ENCODE results near the gene WDPCP. TPM values are rescaled to one million over a fixed set of nuclear protein-coding genes. Genes with fewer than 3 reads are reported as not detected.

The WDPCP gene
- total and polyA plus RNA-seq, 2 donors from 2014 or later = 2.7 to 15.1 TPM

- no peak for TF ChIP-seq CTCF (IDR thresholded peaks at IDR 0.05; ENCODE audit: borderline replicate concordance, extremely low read depth, insufficient read depth)
- Histone ChIP-seq H3K4me3 (ENCODE audit: low read length in 3 of 3) (no peak overlapping the region), H3K4me1 (ENCODE audit: control insufficient read depth in 2 of 3, insufficient read depth in 2 of 3, low read depth in 1 of 3, low read length in 3 of 3) (peaks cover 0 to 18% (median 0%) of the 10 kb centered on the region in 3 donors), H3K9me3 (ENCODE audit: control insufficient read depth in 2 of 3, insufficient read depth in 1 of 3, low read length in 3 of 3) (no peaks in the 10 kb centered on the region), H3K27ac (ENCODE audit: low read depth in 2 of 2, low read length in 2 of 2) (no peak overlapping the region), H3K27me3 (ENCODE audit: control insufficient read depth, insufficient read depth, low read length) (no peaks in the 10 kb centered on the region), H3K9ac (ENCODE audit: low read length in 3 of 3) (no peak overlapping the region), H3K36me3 (ENCODE audit: control insufficient read depth in 2 of 3, insufficient read depth in 3 of 3, low read length in 3 of 3) (peaks cover 0 to 29% (median 8%) of the 10 kb centered on the region in 3 donors)
- intact Hi-C loops (cut with DNase I) = no loop called here
- DNase-seq (no peak), FAIRE-seq (no peak)
Measured at GRCh38 chr2:63596401-63596883, 8.2 kb upstream of the WDPCP start.

GRCh38 chr2:63594660-63595059, 6.4 kb upstream of the WDPCP start:
- DNase-seq (no peak), FAIRE-seq (no peak)
- intact Hi-C loops (cut with DNase I) = no loop called here
- Histone ChIP-seq H3K27ac (ENCODE audit: low read depth in 2 of 2, low read length in 2 of 2) (no peak overlapping the region), H3K9ac (ENCODE audit: low read length in 3 of 3) (no peak overlapping the region), H3K9me3 (ENCODE audit: control insufficient read depth in 2 of 3, insufficient read depth in 1 of 3, low read length in 3 of 3) (no peaks in the 10 kb centered on the region), H3K4me1 (ENCODE audit: control insufficient read depth in 2 of 3, insufficient read depth in 2 of 3, low read depth in 1 of 3, low read length in 3 of 3) (peaks cover 3 to 24% (median 11%) of the 10 kb centered on the region in 3 donors), H3K36me3 (ENCODE audit: control insufficient read depth in 2 of 3, insufficient read depth in 3 of 3, low read length in 3 of 3) (peaks cover 0 to 16% (median 4%) of the 10 kb centered on the region in 3 donors), H3K4me3 (ENCODE audit: low read length in 3 of 3) (peak overlapping the region in 1 of 3 donors; percentile 13), H3K27me3 (ENCODE audit: control insufficient read depth, insufficient read depth, low read length) (no peaks in the 10 kb centered on the region)
- no peak for TF ChIP-seq CTCF (IDR thresholded peaks at IDR 0.05; ENCODE audit: borderline replicate concordance, extremely low read depth, insufficient read depth)

- no peak for DNase-seq
- no peaks in the 10 kb centered on the region for H3K9me3 ChIP-seq (ENCODE audit: control insufficient read depth in 2 of 3, insufficient read depth in 1 of 3, low read length in 3 of 3)
- intact Hi-C loops (cut with DNase I) = no loop called here
- no peak overlapping the region for H3K4me3 ChIP-seq (ENCODE audit: low read length in 3 of 3)
- no peak for TF ChIP-seq CTCF (IDR thresholded peaks at IDR 0.05; ENCODE audit: borderline replicate concordance, extremely low read depth, insufficient read depth)
- no peak overlapping the region for H3K9ac ChIP-seq (ENCODE audit: low read length in 3 of 3)
- H3K27me3 ChIP-seq (ENCODE audit: control insufficient read depth, insufficient read depth, low read length) = no peaks in the 10 kb centered on the region
- no peak overlapping the region for H3K27ac ChIP-seq (ENCODE audit: low read depth in 2 of 2, low read length in 2 of 2)
- peaks cover 3 to 23% (median 14%) of the 10 kb centered on the region in 3 donors for H3K4me1 ChIP-seq (ENCODE audit: control insufficient read depth in 2 of 3, insufficient read depth in 2 of 3, low read depth in 1 of 3, low read length in 3 of 3)
- no peak for FAIRE-seq
- peaks cover 0 to 16% (median 4%) of the 10 kb centered on the region in 3 donors for H3K36me3 ChIP-seq (ENCODE audit: control insufficient read depth in 2 of 3, insufficient read depth in 3 of 3, low read length in 3 of 3)
Measured at GRCh38 chr2:63591566-63592175, 3.4 kb upstream of the WDPCP start.
